Adipose tissue (tissue), 3 donors: Measurements from ENCODE around the gene NCOA6. TPM values are rescaled to one million over a fixed set of nuclear protein-coding genes. Genes with fewer than 3 reads are reported as not detected.
"Not testable (repeated sequence)": the region's sequence is repeated elsewhere in the genome, so short reads cannot be mapped to it uniquely, and the experiment has no call there.

Source experiments
- H3K27ac ChIP-seq: one replicate; pipeline ENCODE4 v1.5.1; 2013; ENCODE audit warnings: low read depth, low read length
- WGBS, 3 donors: extraction: QIAGEN DNeasy Blood & Tissue Kit; methylation state at CpG; one replicate each; pipeline ENCODE4 v1.1.7; 2013; 5-methylcytosine and 5-hydroxymethylcytosine counted together
- polyA plus RNA-seq, 3 donors: library from polyadenylated mRNA; stranded (reverse); fragments of 200-250 nt; gene quantifications; one replicate each; pipeline ENCODE4 v1.2.3, GENCODE V29; 2013
- donor health status: healthy with polysubstance abuse.
- donor health status: Bipolar disorder and iron deficiency.
- donor health status: healthy.

Gene NCOA6
- polyA plus RNA-seq, 3 donors: 7.8 to 20.5 (median 12.5) TPM

GRCh38 chr20:34746674-34747073 lies 78.8 kb downstream of the NCOA6 start:
- WGBS, 3 donors: 85 to 88% (median 88%) methylated on average over 3 of the region's 3 CpGs
- H3K27ac ChIP-seq: no peak overlapping the region

GRCh38 chr20:34744847-34745246 lies 80.6 kb downstream of the NCOA6 start:
- H3K27ac ChIP-seq: no peak overlapping the region
- WGBS, 3 donors: 37 to 79% (median 59%) methylated on average over 1 of the region's 1 CpG

GRCh38 chr20:34744340-34744739 lies 81.1 kb downstream of the NCOA6 start:
- no peak overlapping the region for H3K27ac ChIP-seq
- WGBS, 3 donors: 92 to 95% (median 94%) methylated on average over 3 of the region's 3 CpGs

GRCh38 chr20:34743039-34743438 lies 82.4 kb downstream of the NCOA6 start:
- H3K27ac ChIP-seq: no peak overlapping the region
- WGBS, 3 donors: 94 to 100% (median 100%) methylated on average over 1 of the region's 1 CpG

GRCh38 chr20:34736106-34736735 lies 89.2 kb downstream of the NCOA6 start:
- no peak overlapping the region for H3K27ac ChIP-seq
- 76 to 82% (median 80%) methylated on average over 6 of the region's 6 CpGs for WGBS, 3 donors

GRCh38 chr20:34732523-34732922 lies 92.9 kb downstream of the NCOA6 start:
- H3K27ac ChIP-seq: no peak overlapping the region
- 93 to 100% (median 95%) methylated on average over 1 of the region's 1 CpG for WGBS, 3 donors

GRCh38 chr20:34729416-34729815 lies 96.0 kb downstream of the NCOA6 start:
- 97 to 100% (median 99%) methylated on average over 2 of the region's 2 CpGs for WGBS, 3 donors
- H3K27ac ChIP-seq: no peak overlapping the region

GRCh38 chr20:34724172-34724571 lies 101.3 kb downstream of the NCOA6 start:
- H3K27ac ChIP-seq: no peak overlapping the region
- WGBS, 3 donors: 77 to 83% (median 83%) methylated on average over 3 of the region's 3 CpGs

- H3K27ac ChIP-seq: not testable (repeated sequence)
- 98 to 99% (median 99%) methylated on average over 3 of the region's 3 CpGs for WGBS, 3 donors
Observed at GRCh38 chr20:34722560-34722959, 102.9 kb downstream of the NCOA6 start.

GRCh38 chr20:34720266-34720665 lies 105.2 kb downstream of the NCOA6 start:
- 56 to 69% (median 66%) methylated on average over 2 of the region's 2 CpGs for WGBS, 3 donors
- H3K27ac ChIP-seq: no peak overlapping the region

- 96% methylated on average over 13 of the region's 13 CpGs for WGBS, 3 donors
Observed at GRCh38 chr20:34719242-34720017, 106.0 kb downstream of the NCOA6 start.

GRCh38 chr20:34717230-34718095 lies 108.0 kb downstream of the NCOA6 start:
- H3K27ac ChIP-seq: no peak overlapping the region
- WGBS, 3 donors: 81 to 88% (median 83%) methylated on average over 9 of the region's 9 CpGs

More at GRCh38 chr20:34719242-34720017, 106.0 kb downstream of the NCOA6 start:
- not testable (repeated sequence) for H3K27ac ChIP-seq

GRCh38 chr20:34716921-34717229 lies 108.6 kb downstream of the NCOA6 start:
- WGBS, 3 donors: 91 to 98% (median 94%) methylated on average over 2 of the region's 2 CpGs
- H3K27ac ChIP-seq: no peak overlapping the region

- no peak overlapping the region for H3K27ac ChIP-seq
- 94 to 95% (median 94%) methylated on average over 4 of the region's 4 CpGs for WGBS, 3 donors
Observed at GRCh38 chr20:34715384-34715783, 110.1 kb downstream of the NCOA6 start.

GRCh38 chr20:34713944-34714515 lies 111.4 kb downstream of the NCOA6 start:
- not testable (repeated sequence) for H3K27ac ChIP-seq
- WGBS, 3 donors: 96 to 97% (median 97%) methylated on average over 10 of the region's 10 CpGs

- WGBS, 3 donors: 69 to 91% (median 90%) methylated on average over 1 of the region's 1 CpG
- H3K27ac ChIP-seq: no peak overlapping the region
Observed at GRCh38 chr20:34713194-34713943, 112.1 kb downstream of the NCOA6 start.

GRCh38 chr20:34712525-34713192 lies 112.8 kb downstream of the NCOA6 start:
- 68 to 86% (median 84%) methylated on average over 5 of the region's 5 CpGs for WGBS, 3 donors
- no peak overlapping the region for H3K27ac ChIP-seq
